Brain pericyte (primary cell): ENCODE measurements around the gene L3MBTL4.

Source experiments
- DNase-seq: peaks from one replicate; pipeline ENCODE4 v3.0.0-alpha.2; 2012; ENCODE audit warnings: low read depth, low spot score

The L3MBTL4 gene

GRCh38 chr18:6366776-6367175, 47.9 kb downstream of the L3MBTL4 start:
- DNase-seq, result no peak

- no peak for DNase-seq
These were observed 49.3 kb downstream of the L3MBTL4 start for GRCh38 chr18:6365385-6365784.

GRCh38 chr18:6363216-6363615, 51.5 kb downstream of the L3MBTL4 start:
- DNase-seq, result no peak

GRCh38 chr18:6362559-6363129, 52.1 kb downstream of the L3MBTL4 start:
- no peak for DNase-seq

- no peak for DNase-seq
These were observed 57.0 kb downstream of the L3MBTL4 start for GRCh38 chr18:6357668-6358067.

GRCh38 chr18:6355789-6356589, 58.7 kb downstream of the L3MBTL4 start:
- no peak for DNase-seq

- DNase-seq, result no peak
These were observed 62.4 kb downstream of the L3MBTL4 start for GRCh38 chr18:6352275-6352674.

- DNase-seq, result no peak
These were observed 71.7 kb downstream of the L3MBTL4 start for GRCh38 chr18:6342990-6343389.

- DNase-seq, result no peak
These were observed 73.0 kb downstream of the L3MBTL4 start for GRCh38 chr18:6341709-6342108.

- DNase-seq, result no peak
These were observed 73.4 kb downstream of the L3MBTL4 start for GRCh38 chr18:6341303-6341702.

GRCh38 chr18:6340121-6340520, 74.6 kb downstream of the L3MBTL4 start:
- DNase-seq, result no peak

- no peak for DNase-seq
These were observed 78.5 kb downstream of the L3MBTL4 start for GRCh38 chr18:6336239-6336638.

GRCh38 chr18:6333981-6334380, 80.7 kb downstream of the L3MBTL4 start:
- DNase-seq, result no peak

- no peak for DNase-seq
These were observed 82.8 kb downstream of the L3MBTL4 start for GRCh38 chr18:6331872-6332271.

- DNase-seq, result no peak
These were observed 83.9 kb downstream of the L3MBTL4 start for GRCh38 chr18:6330786-6331185.

- DNase-seq, result no peak
These were observed 86.1 kb downstream of the L3MBTL4 start for GRCh38 chr18:6328621-6329010.

- DNase-seq, result no peak
These were observed 86.7 kb downstream of the L3MBTL4 start for GRCh38 chr18:6327895-6328620.

- no peak for DNase-seq
These were observed 87.2 kb downstream of the L3MBTL4 start for GRCh38 chr18:6327485-6327884.

GRCh38 chr18:6326566-6326965, 88.1 kb downstream of the L3MBTL4 start:
- no peak for DNase-seq

GRCh38 chr18:6323319-6323889, 91.3 kb downstream of the L3MBTL4 start:
- DNase-seq, result no peak

GRCh38 chr18:6315517-6316331, 99.0 kb downstream of the L3MBTL4 start:
- no peak for DNase-seq

GRCh38 chr18:6313415-6313814, 101.3 kb downstream of the L3MBTL4 start:
- DNase-seq, result no peak
